ENCODE measurements around the gene ATP2C2.

GRCh38 chr16:84404936-84405639 is 36.8 kb downstream of the ATP2C2 start:
- TF ChIP-seq CTCF (conservative IDR thresholded peaks at IDR 0.05; ENCODE audit: low read length) (no peak), EZH2phosphoT487 (IDR thresholded peaks at IDR 0.05; ENCODE audit: borderline replicate concordance) (no peak)

Data from Loucy (cell line).